ENCODE data around the gene XYLB. TPM values are rescaled to one million over a fixed set of nuclear protein-coding genes. Genes with fewer than 3 reads are reported as not detected.

XYLB gene
- total RNA-seq, 2 experiments from 2014 or later: 0.25 to 0.59 TPM

DNA sequence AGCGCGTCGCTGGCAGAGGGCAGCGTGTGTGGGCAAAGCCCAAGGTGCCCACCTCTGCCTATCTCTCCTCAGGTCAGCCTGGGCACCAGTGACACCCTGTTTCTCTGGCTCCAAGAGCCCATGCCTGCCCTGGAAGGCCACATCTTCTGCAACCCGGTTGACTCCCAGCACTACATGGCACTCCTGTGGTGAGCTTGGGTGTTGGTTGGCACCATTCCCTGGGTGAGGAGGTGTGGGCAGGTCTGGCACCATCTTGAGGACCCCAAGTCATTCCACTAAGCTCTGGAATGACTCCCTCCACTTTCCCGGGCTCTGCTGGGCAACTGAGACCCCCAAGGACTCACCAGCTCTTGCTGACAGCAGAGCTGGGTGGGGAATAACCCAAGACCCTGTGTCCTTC, 28.5 kb downstream of the XYLB start:
- H3K4me3 Mint-ChIP-seq: no peak overlapping the region
- intact Hi-C loops (cut with DNase I, micrococcal nuclease): no loop called here
- peak overlapping the region; percentile 79 for H3K27ac Mint-ChIP-seq

GRCh38 chr3:38375488-38376097, 29.0 kb downstream of the XYLB start:
- ChIA-PET POLR2A (interaction anchor here (1.8 kb wide), 1 partner anchor 80 kb away, joined by 7 read pairs; no protein-coding TSS in a partner anchor), CTCF (no interaction called here)
- Histone ChIP-seq H3K9me3 (ENCODE audit: control insufficient read depth in 1 of 2, insufficient read depth in 1 of 2, low read length in 2 of 2) (no peaks in the 10 kb centered on the region), H3K4me1 (ENCODE audit: insufficient read depth, low read length) (peaks cover 36% of the 10 kb centered on the region), H3K36me3 (ENCODE audit: insufficient read depth, low read length) (no peaks in the 10 kb centered on the region), H3K27me3 (ENCODE audit: control insufficient read depth in 1 of 2, insufficient read depth in 2 of 2, low read length in 2 of 2) (no peaks in the 10 kb centered on the region), H3K27ac (ENCODE audit: low read depth in 1 of 2, low read length in 2 of 2) (no peak overlapping the region), H3K4me3 (ENCODE audit: low read length) (no peak overlapping the region)
- no peak for DNase-seq
- H3K27ac Mint-ChIP-seq: no peak overlapping the region
- TF ChIP-seq, protein P1, sequence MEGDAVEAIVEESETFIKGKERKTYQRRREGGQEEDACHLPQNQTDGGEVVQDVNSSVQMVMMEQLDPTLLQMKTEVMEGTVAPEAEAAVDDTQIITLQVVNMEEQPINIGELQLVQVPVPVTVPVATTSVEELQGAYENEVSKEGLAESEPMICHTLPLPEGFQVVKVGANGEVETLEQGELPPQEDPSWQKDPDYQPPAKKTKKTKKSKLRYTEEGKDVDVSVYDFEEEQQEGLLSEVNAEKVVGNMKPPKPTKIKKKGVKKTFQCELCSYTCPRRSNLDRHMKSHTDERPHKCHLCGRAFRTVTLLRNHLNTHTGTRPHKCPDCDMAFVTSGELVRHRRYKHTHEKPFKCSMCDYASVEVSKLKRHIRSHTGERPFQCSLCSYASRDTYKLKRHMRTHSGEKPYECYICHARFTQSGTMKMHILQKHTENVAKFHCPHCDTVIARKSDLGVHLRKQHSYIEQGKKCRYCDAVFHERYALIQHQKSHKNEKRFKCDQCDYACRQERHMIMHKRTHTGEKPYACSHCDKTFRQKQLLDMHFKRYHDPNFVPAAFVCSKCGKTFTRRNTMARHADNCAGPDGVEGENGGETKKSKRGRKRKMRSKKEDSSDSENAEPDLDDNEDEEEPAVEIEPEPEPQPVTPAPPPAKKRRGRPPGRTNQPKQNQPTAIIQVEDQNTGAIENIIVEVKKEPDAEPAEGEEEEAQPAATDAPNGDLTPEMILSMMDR (IDR thresholded peaks at IDR 0.05): no peak
- no peaks in the 10 kb centered on the region for H3K9me3 Mint-ChIP-seq
- H3K36me3 Mint-ChIP-seq (ENCODE audit: low read depth): no peaks in the 10 kb centered on the region
- no peak overlapping the region for H3K4me3 Mint-ChIP-seq
- peaks cover 36% of the 10 kb centered on the region for H3K4me1 Mint-ChIP-seq (ENCODE audit: low read depth)
- H3K27me3 Mint-ChIP-seq: no peaks in the 10 kb centered on the region
- intact Hi-C loops (cut with DNase I, micrococcal nuclease): no loop called here
- no peak for ATAC-seq (ENCODE audit: poor library complexity)

More for the DNA sequence above, 28.5 kb downstream of the XYLB start:
- ATAC-seq (ENCODE audit: poor library complexity): no peak
- Histone ChIP-seq H3K27ac (ENCODE audit: low read depth in 1 of 2, low read length in 2 of 2) (no peak overlapping the region), H3K4me1 (ENCODE audit: insufficient read depth, low read length) (peaks cover 36% of the 10 kb centered on the region), H3K36me3 (ENCODE audit: insufficient read depth, low read length) (no peaks in the 10 kb centered on the region), H3K27me3 (ENCODE audit: control insufficient read depth in 1 of 2, insufficient read depth in 2 of 2, low read length in 2 of 2) (no peaks in the 10 kb centered on the region), H3K9me3 (ENCODE audit: control insufficient read depth in 1 of 2, insufficient read depth in 1 of 2, low read length in 2 of 2) (no peaks in the 10 kb centered on the region), H3K4me3 (ENCODE audit: low read length) (no peak overlapping the region)
- Mint-ChIP-seq H3K36me3 (ENCODE audit: low read depth) (no peaks in the 10 kb centered on the region), H3K9me3 (no peaks in the 10 kb centered on the region), H3K27me3 (no peaks in the 10 kb centered on the region), H3K4me1 (ENCODE audit: low read depth) (peaks cover 36% of the 10 kb centered on the region)
- TF ChIP-seq, protein P1 (IDR thresholded peaks at IDR 0.05): no peak
- no peak for DNase-seq
- CTCF ChIA-PET: no interaction called here
- POLR2A ChIA-PET: interaction anchor here (1.8 kb wide), 1 partner anchor 80 kb away, joined by 7 read pairs; no protein-coding TSS in a partner anchor

- no peak overlapping the region for H3K27ac Mint-ChIP-seq
- Histone ChIP-seq H3K36me3 (ENCODE audit: insufficient read depth, low read length) (no peaks in the 10 kb centered on the region), H3K27me3 (ENCODE audit: control insufficient read depth in 1 of 2, insufficient read depth in 2 of 2, low read length in 2 of 2) (no peaks in the 10 kb centered on the region), H3K4me1 (ENCODE audit: insufficient read depth, low read length) (peaks cover 36% of the 10 kb centered on the region), H3K27ac (ENCODE audit: low read depth in 1 of 2, low read length in 2 of 2) (no peak overlapping the region), H3K9me3 (ENCODE audit: control insufficient read depth in 1 of 2, insufficient read depth in 1 of 2, low read length in 2 of 2) (peaks cover 0 to 4% of the 10 kb centered on the region in 2 experiments), H3K4me3 (ENCODE audit: low read length) (no peak overlapping the region)
- no peaks in the 10 kb centered on the region for H3K36me3 Mint-ChIP-seq (ENCODE audit: low read depth)
- peaks cover 36% of the 10 kb centered on the region for H3K4me1 Mint-ChIP-seq (ENCODE audit: low read depth)
- intact Hi-C loops (cut with DNase I, micrococcal nuclease): no loop called here
- no peak for DNase-seq
- TF ChIP-seq, protein P1 (IDR thresholded peaks at IDR 0.05): no peak
- CTCF ChIA-PET: no interaction called here
- POLR2A ChIA-PET: interaction anchor here (1.8 kb wide), 1 partner anchor 79 kb away, joined by 7 read pairs; no protein-coding TSS in a partner anchor
- no peak overlapping the region for H3K4me3 Mint-ChIP-seq
- no peaks in the 10 kb centered on the region for H3K9me3 Mint-ChIP-seq
- ATAC-seq (ENCODE audit: poor library complexity): no peak
- no peaks in the 10 kb centered on the region for H3K27me3 Mint-ChIP-seq
Observed at GRCh38 chr3:38376098-38376816, 29.7 kb downstream of the XYLB start.
